Measurements from ENCODE around the gene CPN2.
A peak's percentile ranks its signal among the peaks of the same experiment; 100 is the strongest.

CPN2 gene

GRCh38 chr3:194351080-194351672, at the start of gene CPN2:
TSS of gene CPN2 (minus strand) at chr3:194351328. CDS start at chr3:194342702, 8,626 bp downstream.
- no peak for DNase-seq

DNA sequence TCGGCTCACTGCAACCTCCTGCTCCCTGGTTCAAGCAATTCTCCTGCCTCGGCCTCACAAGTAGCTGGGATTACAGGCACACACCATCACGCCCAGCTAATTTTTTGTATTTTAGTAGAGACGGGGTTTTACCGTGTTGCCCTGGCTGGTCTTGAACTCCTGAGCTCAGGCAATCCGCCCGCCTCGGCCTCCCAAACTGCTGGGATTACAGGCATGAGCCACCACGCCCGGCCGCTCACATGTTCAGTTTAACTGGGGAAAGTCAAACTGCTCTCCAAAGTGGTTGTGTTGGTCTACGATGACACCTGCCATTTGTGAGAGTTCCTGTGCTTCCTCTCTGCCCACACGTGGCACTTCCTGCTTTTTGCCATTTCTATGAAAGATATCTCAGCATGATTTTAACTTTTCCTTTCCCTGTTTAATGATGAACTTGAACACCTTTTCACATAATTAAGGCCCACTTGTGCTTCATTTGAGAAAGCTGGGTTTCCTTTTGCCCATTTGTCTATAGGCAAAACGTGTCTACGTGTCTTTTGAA, 48.8 kb upstream of the CPN2 start:
- no peak for DNase-seq

- DNase-seq, result no peak
Measured at GRCh38 chr3:194399166-194399565, 48.0 kb upstream of the CPN2 start, which contains the start of gene GP5. TSS of gene GP5 (minus strand) at chr3:194399266. CDS start at chr3:194398282, 984 bp downstream.

DNA sequence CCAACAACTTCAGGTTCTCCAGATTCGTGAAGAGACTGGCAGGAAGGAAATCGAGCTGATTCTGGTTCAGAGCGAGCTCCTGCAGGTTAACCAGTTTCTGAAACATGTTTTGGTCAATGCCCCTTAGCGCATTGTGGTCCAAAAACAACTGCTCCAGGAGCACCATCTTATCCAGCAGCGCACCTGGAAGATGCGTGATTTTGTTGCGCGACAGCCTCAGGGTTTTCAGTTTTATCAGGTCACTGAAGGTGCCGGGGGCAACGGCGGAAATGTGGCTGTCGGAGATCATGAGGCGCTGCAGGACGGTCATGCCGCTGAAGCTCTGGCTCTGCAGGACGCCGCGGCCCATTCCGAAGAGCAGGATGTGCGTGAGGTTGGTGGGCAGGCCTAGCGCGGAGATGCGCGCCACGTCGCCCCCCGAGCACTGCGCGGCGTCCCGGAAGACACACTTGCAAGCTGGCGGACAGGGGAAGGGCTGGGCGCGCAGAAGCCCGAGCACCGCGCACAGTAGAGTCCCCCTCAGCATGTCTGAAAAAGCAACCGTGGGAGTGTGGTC, 46.7 kb upstream of the CPN2 start:
- no peak for DNase-seq

- DNase-seq, result no peak
Measured at GRCh38 chr3:194396859-194397756, 46.0 kb upstream of the CPN2 start.

DNA sequence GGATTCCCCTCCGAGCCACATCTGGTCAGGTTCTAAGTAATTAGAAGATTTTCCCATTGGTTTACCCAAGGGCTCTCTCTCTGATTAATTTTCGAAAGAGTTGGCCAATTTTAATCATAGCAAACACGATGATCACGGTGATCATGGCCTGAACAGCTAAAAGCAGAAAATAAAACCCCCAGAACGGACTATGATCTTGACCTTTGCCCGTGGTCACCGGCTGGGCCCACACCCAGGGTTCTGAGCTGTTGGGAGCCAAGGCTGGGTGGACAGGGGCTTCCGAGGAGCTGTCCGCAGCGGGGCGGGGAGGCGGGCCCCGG, 45.4 kb upstream of the CPN2 start:
- DNase-seq, result no peak

DNA sequence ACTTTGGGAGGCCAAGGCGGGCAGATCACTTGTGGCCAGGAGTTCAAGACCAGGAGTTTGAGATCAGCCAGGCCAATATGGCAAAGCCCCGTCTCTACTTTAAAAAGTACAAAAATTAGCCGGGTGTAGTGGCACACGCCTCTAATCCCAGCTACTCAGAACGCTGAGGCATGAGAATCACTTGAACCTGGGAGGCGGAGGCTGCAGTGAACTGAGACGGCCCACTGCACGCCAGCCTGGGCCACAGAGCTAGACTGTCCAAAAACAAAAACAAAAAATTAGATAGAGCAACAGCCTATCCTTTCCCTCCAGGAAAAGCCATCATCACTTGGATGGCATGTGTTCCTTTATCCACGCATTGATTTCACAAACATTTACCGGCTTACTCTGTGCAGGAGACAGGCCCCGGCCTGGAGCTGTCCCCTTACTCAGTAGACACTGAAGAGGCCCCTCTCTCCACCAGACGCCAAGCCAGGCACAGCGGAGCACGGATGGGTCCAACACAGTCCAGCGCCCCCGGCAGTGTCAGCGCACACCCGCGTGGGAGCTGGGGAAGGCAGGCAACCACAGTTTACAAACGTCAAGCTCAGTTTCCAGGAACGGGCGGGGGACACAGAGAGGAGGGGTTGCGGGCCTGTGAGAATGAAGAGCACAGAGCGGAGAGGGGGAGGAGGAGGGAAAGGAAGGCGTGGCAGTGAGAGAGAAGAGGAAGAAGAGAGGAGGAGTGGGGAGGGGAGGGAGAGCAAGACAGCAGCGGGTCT, 44.8 kb upstream of the CPN2 start:
- no peak for DNase-seq

- peak; percentile 92 for DNase-seq
Measured at GRCh38 chr3:194395212-194395611, 44.1 kb upstream of the CPN2 start.

GRCh38 chr3:194392576-194392975, 41.4 kb upstream of the CPN2 start:
- no peak for DNase-seq

DNA sequence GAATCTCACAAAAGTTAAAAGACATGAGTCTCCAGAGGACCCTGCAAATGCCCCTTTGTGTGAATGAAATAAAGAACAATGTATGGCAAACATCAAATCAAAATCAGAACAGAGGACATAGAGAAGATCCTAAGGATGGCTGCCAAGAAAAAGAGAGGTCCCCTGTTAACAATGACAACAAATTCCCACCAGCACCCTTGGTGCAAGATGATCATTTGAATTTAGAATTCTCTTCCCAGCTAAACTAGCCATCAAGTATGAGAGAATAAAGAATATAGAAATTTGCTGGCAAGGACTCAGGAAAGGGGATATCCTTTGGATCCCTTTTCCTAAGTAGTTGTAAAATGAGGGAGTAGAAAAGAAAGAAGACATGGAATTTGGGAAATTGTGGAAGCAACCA, 39.7 kb upstream of the CPN2 start:
- DNase-seq, result no peak

DNA sequence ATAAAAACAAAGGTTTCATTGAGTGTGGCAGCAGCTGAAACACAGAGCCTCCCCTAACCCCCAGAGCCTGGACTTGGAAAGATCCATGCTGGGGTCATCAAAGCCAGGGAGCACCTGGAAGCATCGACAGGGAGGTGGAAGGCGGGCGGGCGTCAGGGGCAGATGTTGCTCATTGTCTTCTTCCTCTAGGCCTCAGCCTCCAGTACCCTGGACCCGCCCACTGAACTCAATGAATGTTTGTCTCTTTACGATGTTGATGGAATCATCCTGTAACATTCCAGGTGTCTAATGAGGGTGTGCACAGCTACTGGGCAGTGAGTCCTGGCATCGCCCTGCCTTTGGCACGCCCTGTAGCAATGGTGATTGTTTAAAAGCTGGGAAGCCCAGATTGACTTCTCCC, 38.1 kb upstream of the CPN2 start:
- no peak for DNase-seq

GRCh38 chr3:194387926-194388418, 36.8 kb upstream of the CPN2 start:
- no peak for DNase-seq

DNA sequence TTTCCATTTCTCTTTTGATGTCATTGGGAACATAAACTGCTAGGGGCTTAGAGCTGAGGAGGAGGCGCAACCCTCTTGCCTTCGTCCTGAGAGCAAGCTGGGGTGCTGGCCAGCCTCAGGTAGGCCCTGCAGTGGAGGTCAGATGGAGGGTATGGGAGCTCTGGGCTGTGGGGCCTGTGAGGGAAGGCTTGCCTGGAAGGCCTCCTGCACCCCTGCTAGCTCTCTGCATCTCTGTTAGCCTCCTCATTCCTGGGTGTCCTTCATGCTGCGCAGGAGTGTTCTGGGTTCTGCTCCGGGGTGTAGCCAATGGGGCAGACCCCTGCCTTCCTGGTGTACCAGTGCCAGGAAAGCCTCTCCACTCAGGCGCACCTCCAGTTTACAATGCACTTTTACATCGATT, 36.1 kb upstream of the CPN2 start:
- no peak for DNase-seq

DNA sequence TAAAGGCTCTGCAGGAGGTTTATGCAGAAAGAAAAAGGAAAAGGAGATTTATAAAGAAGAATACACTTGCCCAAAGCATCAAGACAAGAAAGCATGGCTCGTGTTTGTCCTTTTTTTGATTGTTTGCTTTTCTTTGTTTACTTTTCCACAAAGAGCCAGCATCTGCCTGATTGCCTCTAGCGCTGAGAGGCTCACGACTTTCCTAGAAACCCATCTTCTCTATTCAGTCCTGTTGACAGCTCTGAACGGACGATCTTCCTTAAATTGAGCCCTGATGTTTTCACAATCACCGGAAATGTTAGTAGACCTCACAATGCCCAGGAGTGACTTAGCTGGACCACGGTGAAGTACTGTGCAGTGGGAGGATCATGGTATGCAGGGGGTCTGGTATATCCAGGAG, 35.5 kb upstream of the CPN2 start:
- peak; percentile 40 for DNase-seq

DNA sequence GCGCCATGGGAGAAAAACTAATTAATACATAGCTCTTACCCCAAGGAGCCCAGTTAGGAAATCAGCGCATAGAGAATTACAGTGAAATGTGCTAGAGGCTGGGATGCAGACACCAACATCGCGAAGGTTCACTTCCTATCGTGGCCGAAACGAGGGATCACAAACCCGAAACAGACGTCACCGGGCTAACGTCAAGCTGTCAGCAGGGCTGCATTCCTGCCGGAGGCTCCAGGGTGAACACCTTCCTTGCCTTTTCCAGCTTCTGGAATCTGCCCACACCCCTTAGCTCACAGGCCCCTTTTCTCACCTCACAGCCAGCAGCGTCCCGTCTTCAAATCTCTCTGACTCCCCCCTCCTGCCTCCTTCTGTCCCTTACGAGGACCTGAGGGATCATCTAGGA, 34.9 kb upstream of the CPN2 start:
- DNase-seq, result no peak

GRCh38 chr3:194384569-194385001, 33.5 kb upstream of the CPN2 start:
- DNase-seq, result no peak

GRCh38 chr3:194384156-194384555, 33.0 kb upstream of the CPN2 start:
- DNase-seq, result no peak

DNA sequence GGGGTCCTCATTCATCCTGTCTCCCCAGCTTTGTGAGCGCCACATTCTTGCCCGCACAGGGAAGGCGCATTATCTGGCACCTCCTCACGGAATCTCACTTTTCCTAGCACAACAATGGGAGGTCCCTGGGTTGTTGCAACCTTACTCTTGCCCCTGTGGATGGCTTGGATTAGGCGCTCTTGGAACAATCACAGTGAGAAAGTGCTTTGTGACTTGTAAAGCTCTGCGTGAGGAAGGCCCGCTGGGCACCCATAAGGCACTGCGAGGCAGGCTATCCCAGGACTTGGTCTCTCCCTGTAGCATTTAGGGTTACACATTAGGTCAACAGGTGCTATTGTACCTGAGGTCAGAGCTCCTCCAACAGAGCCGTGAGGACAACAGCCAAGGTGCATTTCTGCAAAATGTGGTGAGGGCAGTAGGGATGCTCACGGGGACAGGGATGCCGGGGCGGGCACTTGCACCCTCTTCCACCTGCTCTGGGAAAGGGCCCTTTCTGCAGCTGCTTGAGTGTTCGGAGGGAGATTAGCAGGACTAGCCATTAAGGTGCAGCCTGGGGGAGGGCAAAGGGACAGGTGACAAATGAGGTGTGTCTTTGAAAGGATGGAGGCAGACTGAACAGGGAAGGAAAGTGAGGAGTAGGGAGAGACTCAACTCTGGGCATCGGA, 32.3 kb upstream of the CPN2 start:
- no peak for DNase-seq

GRCh38 chr3:194382892-194383223, 31.7 kb upstream of the CPN2 start:
- no peak for DNase-seq

DNA sequence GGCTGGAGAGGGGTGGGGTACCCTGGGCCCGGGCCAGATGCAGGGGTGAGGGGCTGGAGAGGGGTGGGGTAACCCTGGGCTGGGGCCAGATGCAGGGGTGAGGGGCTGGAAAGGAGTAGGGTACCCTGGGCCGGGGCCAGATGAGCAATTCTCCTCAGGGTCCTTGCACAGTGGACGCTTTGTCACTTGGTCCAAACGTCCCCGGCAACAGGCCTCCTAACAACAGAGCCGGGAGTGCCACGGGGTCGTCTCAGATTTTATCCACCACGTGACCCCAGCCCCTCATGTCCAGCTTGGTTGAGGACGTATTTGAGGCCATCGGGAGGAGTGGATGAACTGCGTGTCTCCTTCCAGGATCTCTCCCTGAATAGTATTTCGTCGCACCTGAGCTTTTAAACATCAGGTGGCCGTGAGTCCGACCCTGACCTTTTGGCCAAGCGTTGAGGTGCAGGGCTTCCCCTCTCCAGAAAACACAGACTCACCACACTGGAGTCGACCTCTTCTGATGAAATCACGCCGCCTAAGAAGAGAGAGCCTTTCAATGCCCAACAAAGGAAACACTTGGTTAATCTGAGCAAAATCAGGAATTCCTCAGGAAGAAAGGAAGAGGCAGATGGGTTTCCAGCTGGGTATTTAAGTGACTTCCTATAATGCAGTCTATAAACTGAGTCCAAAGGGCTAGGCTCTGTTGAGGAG, 31.2 kb upstream of the CPN2 start:
- DNase-seq, result no peak

DNA sequence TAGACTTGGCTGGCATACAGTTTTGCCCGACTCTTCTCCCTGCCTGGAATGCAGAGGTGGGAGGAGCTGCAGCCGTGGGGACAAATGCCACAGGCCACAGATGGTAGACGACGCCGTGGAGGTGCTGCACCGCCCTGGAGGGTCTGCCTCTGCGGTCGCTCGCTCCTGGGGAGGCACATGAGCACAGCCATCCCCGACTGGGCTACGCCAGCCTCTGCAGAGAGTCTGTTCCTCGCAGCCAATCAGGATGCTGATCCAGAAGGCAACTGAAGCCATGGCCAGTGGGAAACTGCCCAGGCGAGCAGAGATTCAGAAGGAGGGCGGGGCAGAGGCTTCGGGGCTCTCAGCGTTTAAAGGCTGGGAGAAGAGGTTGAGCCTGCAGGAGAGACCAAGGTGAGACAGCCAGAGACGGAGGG, 30.3 kb upstream of the CPN2 start:
- DNase-seq, result no peak

- DNase-seq, result no peak
Measured at GRCh38 chr3:194380326-194380725, 29.2 kb upstream of the CPN2 start.
